GM12878 (cell line): Measurements from ENCODE around the gene CYP26C1.

ENCODE experiments used
- ASH2L ChIP-seq: fragments of 300-600, 200-600 bp; sonication (generic); IDR thresholded peaks from 2 replicates; pipeline ENCODE4 v1.6.1; 2017; ENCODE audit warnings: low read depth, mild to moderate bottlenecking, borderline replicate concordance
- BHLHE40 ChIP-seq, 2 experiments: fragments of 450-650 bp in 1 of 2; IDR thresholded peaks; 2 replicates each; pipeline ENCODE4 v1.6.1; 2011 to 2017; ENCODE audit warnings: low read depth in 2 of 2, borderline replicate concordance in 1 of 2, improper control_type of control experiment in 1 of 2, low read length in 1 of 2, mild to moderate bottlenecking in 1 of 2
- EP300 ChIP-seq, 2 experiments: fragments of 150-350 bp in 1 of 2; IDR thresholded peaks; 2 replicates each; pipeline ENCODE4 v1.6.1; 2011 to 2012; ENCODE audit warnings: low read depth in 2 of 2, low read length in 2 of 2, borderline replicate concordance in 1 of 2, improper control_type of control experiment in 1 of 2, inconsistent platforms in 1 of 2; ENCODE audit not compliant: control insufficient read depth in 1 of 2
- ETV6 ChIP-seq, 2 experiments: fragments of 450-650 bp in 1 of 2; IDR thresholded peaks in 1 of 2; conservative IDR thresholded peaks in 1 of 2; 2 replicates each; pipeline ENCODE4 v1.6.1; 2014; ENCODE audit warnings: antibody characterized with exemption in 1 of 2, borderline replicate concordance in 1 of 2, low read depth in 1 of 2, mild to moderate bottlenecking in 1 of 2, moderate library complexity in 1 of 2
- EZH2 ChIP-seq: IDR thresholded peaks from 2 replicates; pipeline ENCODE4 v1.6.1; 2012; ENCODE audit warnings: low read depth, mild to moderate bottlenecking, control low read depth, inconsistent platforms, low read length, borderline replicate concordance; ENCODE audit not compliant: control insufficient read depth
- HCFC1 ChIP-seq: fragments of 150-350 bp; IDR thresholded peaks from 2 replicates; pipeline ENCODE4 v1.6.1; 2014; ENCODE audit warnings: low read length
- NFIC ChIP-seq: IDR thresholded peaks from 2 replicates; pipeline ENCODE4 v1.6.1; 2012; ENCODE audit warnings: low read depth, mild to moderate bottlenecking, inconsistent platforms, low read length, moderate library complexity
- POLR2A ChIP-seq: IDR thresholded peaks from 2 replicates; pipeline ENCODE4 v1.6.1; 2011; ENCODE audit warnings: low read depth, mild to moderate bottlenecking, low read length
- POLR2AphosphoS5 ChIP-seq: IDR thresholded peaks from 2 replicates; pipeline ENCODE4 v1.6.1; 2011; ENCODE audit warnings: mild to moderate bottlenecking, low read length, inconsistent platforms
- POU2F2 ChIP-seq: IDR thresholded peaks from 3 replicates; pipeline ENCODE4 v1.6.1; 2011; ENCODE audit warnings: low read depth, mild to moderate bottlenecking, low read length, borderline replicate concordance
- TBL1XR1 ChIP-seq: IDR thresholded peaks from 2 replicates; pipeline ENCODE4 v1.6.1; 2012; ENCODE audit warnings: low read depth, low read length, improper control_type of control experiment

GRCh38 chr10:93063977-93064660 is 3.5 kb downstream of the CYP26C1 start:
- TF ChIP-seq EZH2 (no peak), POLR2AphosphoS5 (no peak), POLR2A (no peak), BHLHE40 (IDR thresholded peaks at IDR 0.05; ENCODE audit: borderline replicate concordance in 1 of 2, low read depth in 2 of 2, low read length in 1 of 2) (no peak), EP300 (IDR thresholded peaks at IDR 0.05; ENCODE audit: borderline replicate concordance in 1 of 2, control insufficient read depth in 1 of 2, low read depth in 2 of 2, low read length in 2 of 2) (no peak), POU2F2 (no peak), HCFC1 (no peak), TBL1XR1 (no peak), NFIC (no peak), ETV6 (conservative IDR thresholded peaks at IDR 0.05 in 1 of 2, IDR thresholded peaks at IDR 0.05 in 1 of 2; ENCODE audit: borderline replicate concordance in 1 of 2, low read depth in 1 of 2) (no peak), ASH2L (no peak)
